Natural killer cell (primary cell): ENCODE measurements around the gene NSD2. TPM values are rescaled to one million over a fixed set of nuclear protein-coding genes. Genes with fewer than 3 reads are reported as not detected.

Experiments
- ATAC-seq, 3 donors: fragments of 150-1000 bp in 2 of 3; fragments of 200-7000 bp in 1 of 3; cut with Tn5 transposase; 1 replicate in 1 of 3; 2 replicates in 2 of 3; pipeline ENCODE4 v1.10.0; 2021; ENCODE audit warnings: mild to moderate bottlenecking in 2 of 3, moderate library complexity in 2 of 3
- DNase-seq, 2 donors: peaks; one replicate each; pipeline versions ENCODE4 v3.0.0 to v3.0.0-alpha.2; 2013 to 2021; ENCODE audit warnings: mixed read lengths in 1 of 2
- H3K27ac ChIP-seq: one replicate; pipeline ENCODE4 v1.5.1; 2013; ENCODE audit warnings: mild to moderate bottlenecking, low read length
- H3K27me3 ChIP-seq: one replicate; pipeline ENCODE4 v1.6.1; 2013; ENCODE audit warnings: low read length; ENCODE audit not compliant: control insufficient read depth, insufficient read depth
- H3K36me3 ChIP-seq: one replicate; pipeline ENCODE4 v1.6.1; 2013; ENCODE audit warnings: low read length; ENCODE audit not compliant: control insufficient read depth, insufficient read depth
- H3K4me1 ChIP-seq: one replicate; pipeline ENCODE4 v1.6.1; 2013; ENCODE audit warnings: low read length; ENCODE audit not compliant: control insufficient read depth, insufficient read depth
- H3K4me3 ChIP-seq: one replicate; pipeline ENCODE4 v1.5.1; 2013; ENCODE audit warnings: low read length
- H3K9me3 ChIP-seq: one replicate; pipeline ENCODE4 v1.6.1; 2013; ENCODE audit warnings: low read length; ENCODE audit not compliant: control insufficient read depth, insufficient read depth
- H3K27ac Mint-ChIP-seq, 2 donors: one replicate each; pipeline ENCODE4 v1.8.0; 2022; ENCODE audit warnings: mild to moderate bottlenecking in 2 of 2, mixed read lengths in 2 of 2, moderate library complexity in 1 of 2
- H3K27me3 Mint-ChIP-seq, 2 donors: one replicate each; pipeline ENCODE4 v1.8.0; 2022; ENCODE audit warnings: low read depth in 2 of 2, mixed read lengths in 2 of 2
- H3K36me3 Mint-ChIP-seq: one replicate; pipeline ENCODE4 v1.8.0; 2022; ENCODE audit warnings: mixed read lengths
- H3K4me1 Mint-ChIP-seq, 2 donors: one replicate each; pipeline ENCODE4 v1.8.0; 2022; ENCODE audit warnings: mixed read lengths in 2 of 2
- H3K4me3 Mint-ChIP-seq: one replicate; pipeline ENCODE4 v1.8.0; 2022; ENCODE audit warnings: mild to moderate bottlenecking, moderate library complexity, mixed read lengths
- H3K9me3 Mint-ChIP-seq, 2 donors: one replicate each; pipeline ENCODE4 v1.8.0; 2022; ENCODE audit warnings: mixed read lengths in 2 of 2
- CTCF ChIP-seq: fragments of 200-600 bp; IDR thresholded peaks from one replicate; pipeline ENCODE4 v1.8.0; 2022; ENCODE audit warnings: antibody characterized with exemption
- WGBS: methylation state at CpG from one replicate; pipeline ENCODE4 v1.1.7; 2013; ENCODE audit warnings: missing lambda C conversion rate; ENCODE audit not compliant: insufficient coverage; 5-methylcytosine and 5-hydroxymethylcytosine counted together
- intact Hi-C: fragments of 100-400 bp; cut with micrococcal nuclease; formaldehyde crosslinking; loops from one replicate; pipeline ENCODE4 v1.14.2; 2022
- total RNA-seq, 4 donors: library from RNA; stranded (reverse); fragments of 120-200 nt in 1 of 4; gene quantifications; one replicate each; pipeline versions ENCODE4 v1.2.3 to v1.2.4, GENCODE V29; 2013 to 2022

NSD2 gene
- total RNA-seq, 3 donors from 2014 or later (not counting 1 experiment from before 2014, with no cell fraction given), result 36.4 to 51.0 (median 48.3) TPM

- Histone ChIP-seq H3K27me3 (no peaks in the 10 kb centered on the region), H3K9me3 (no peaks in the 10 kb centered on the region), H3K4me1 (peaks cover 12% of the 10 kb centered on the region), H3K36me3 (peaks cover 38% of the 10 kb centered on the region), H3K4me3 (no peak overlapping the region), H3K27ac (no peak overlapping the region)
- no peaks in the 10 kb centered on the region for H3K36me3 Mint-ChIP-seq
- intact Hi-C loops, result no loop called here
- no peaks in the 10 kb centered on the region for H3K27me3 Mint-ChIP-seq
- no peak for TF ChIP-seq CTCF
- H3K9me3 Mint-ChIP-seq, result no peaks in the 10 kb centered on the region
- H3K4me1 Mint-ChIP-seq, result peaks cover 0 to 4% of the 10 kb centered on the region in 2 donors
- 96% methylated on average over 3 of the region's 3 CpGs for WGBS
- H3K4me3 Mint-ChIP-seq, result no peak overlapping the region
- peak overlapping the region in 1 of 2 donors; percentile 4 for H3K27ac Mint-ChIP-seq
- no peak for DNase-seq
- no peak for ATAC-seq
These were observed 41.0 kb upstream of the NSD2 start for GRCh38 chr4:1830234-1830633.

- no peaks in the 10 kb centered on the region for H3K9me3 Mint-ChIP-seq
- H3K9me3 ChIP-seq, result no peaks in the 10 kb centered on the region
- intact Hi-C loops, result no loop called here
- H3K36me3 ChIP-seq, result peaks cover 41% of the 10 kb centered on the region
- H3K4me1 ChIP-seq, result peaks cover 12% of the 10 kb centered on the region
- no peak overlapping the region for H3K27ac ChIP-seq
- peaks cover 0 to 4% of the 10 kb centered on the region in 2 donors for H3K4me1 Mint-ChIP-seq
- no peak overlapping the region for H3K27ac Mint-ChIP-seq
- ATAC-seq, result no peak
- no peaks in the 10 kb centered on the region for H3K36me3 Mint-ChIP-seq
- no peak overlapping the region for H3K4me3 ChIP-seq
- no peak for TF ChIP-seq CTCF
- no peaks in the 10 kb centered on the region for H3K27me3 Mint-ChIP-seq
- no peaks in the 10 kb centered on the region for H3K27me3 ChIP-seq
- no peak overlapping the region for H3K4me3 Mint-ChIP-seq
- 56% methylated on average over 7 of the region's 8 CpGs for WGBS
- DNase-seq, result no peak
These were observed 40.5 kb upstream of the NSD2 start for GRCh38 chr4:1830642-1831228.

- H3K4me1 Mint-ChIP-seq, result peaks cover 0 to 4% of the 10 kb centered on the region in 2 donors
- Histone ChIP-seq H3K4me1 (peaks cover 12% of the 10 kb centered on the region), H3K9me3 (no peaks in the 10 kb centered on the region), H3K27me3 (no peaks in the 10 kb centered on the region), H3K4me3 (no peak overlapping the region), H3K36me3 (peaks cover 44% of the 10 kb centered on the region), H3K27ac (no peak overlapping the region)
- no peak for TF ChIP-seq CTCF
- no peak for ATAC-seq
- WGBS, result 86% methylated on average over 8 of the region's 8 CpGs
- H3K27ac Mint-ChIP-seq, result no peak overlapping the region
- no peak for DNase-seq
- no peaks in the 10 kb centered on the region for H3K9me3 Mint-ChIP-seq
- no peaks in the 10 kb centered on the region for H3K36me3 Mint-ChIP-seq
- intact Hi-C loops, result no loop called here
- H3K27me3 Mint-ChIP-seq, result no peaks in the 10 kb centered on the region
- H3K4me3 Mint-ChIP-seq, result no peak overlapping the region
These were observed 39.9 kb upstream of the NSD2 start for GRCh38 chr4:1831331-1831730.

GRCh38 chr4:1832690-1833089 lies 38.5 kb upstream of the NSD2 start:
- no peaks in the 10 kb centered on the region for H3K36me3 Mint-ChIP-seq
- peaks cover 52% of the 10 kb centered on the region for H3K36me3 ChIP-seq
- no peak overlapping the region for H3K4me3 ChIP-seq
- peaks cover 12% of the 10 kb centered on the region for H3K4me1 ChIP-seq
- 93% methylated on average over 18 of the region's 18 CpGs for WGBS
- H3K27ac Mint-ChIP-seq, result no peak overlapping the region
- ATAC-seq (no peak), DNase-seq (no peak)
- no peaks in the 10 kb centered on the region for H3K27me3 ChIP-seq
- peaks cover 0 to 4% of the 10 kb centered on the region in 2 donors for H3K4me1 Mint-ChIP-seq
- intact Hi-C loops, result no loop called here
- H3K9me3 Mint-ChIP-seq, result no peaks in the 10 kb centered on the region
- no peak overlapping the region for H3K27ac ChIP-seq
- H3K4me3 Mint-ChIP-seq, result no peak overlapping the region
- H3K27me3 Mint-ChIP-seq, result no peaks in the 10 kb centered on the region
- no peak for TF ChIP-seq CTCF
- no peaks in the 10 kb centered on the region for H3K9me3 ChIP-seq
